Stimulated activated CD4-positive, alpha-beta T cell treated with anti-CD3 and anti-CD28 coated beads, Interleukin-4, amount 100 ng/mL, for 48 hours (primary cell): ENCODE data around the gene AGBL1.
"Not testable (repeated sequence)": the region's sequence is repeated elsewhere in the genome, so short reads cannot be mapped to it uniquely, and the experiment has no call there.

Source experiments
- DNase-seq, 2 donors: peaks; one replicate each; pipeline ENCODE4 v3.0.0-alpha.2; 2020; ENCODE audit warnings: low read depth in 2 of 2

AGBL1 gene

DNA sequence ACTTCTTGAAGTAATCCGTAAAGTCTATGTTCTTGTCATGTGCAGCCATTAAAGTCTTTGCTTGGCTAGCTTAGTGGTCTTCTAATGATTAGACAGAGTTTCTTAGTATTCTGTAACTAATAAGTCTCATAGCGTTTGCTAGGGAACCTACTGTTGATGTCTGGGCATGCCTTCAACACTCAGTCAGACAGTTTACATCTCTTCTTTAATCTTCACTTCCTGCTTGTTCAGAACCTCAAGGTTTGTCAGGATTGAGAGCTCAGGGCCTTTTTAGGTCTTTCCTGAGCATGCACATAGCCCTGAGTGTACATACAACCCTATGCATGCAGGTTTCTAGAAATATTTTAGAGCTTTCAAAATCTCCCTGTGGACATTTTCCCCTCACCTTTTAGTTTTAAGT is 426.3 kb downstream of the AGBL1 start:
- no peak for DNase-seq

DNA sequence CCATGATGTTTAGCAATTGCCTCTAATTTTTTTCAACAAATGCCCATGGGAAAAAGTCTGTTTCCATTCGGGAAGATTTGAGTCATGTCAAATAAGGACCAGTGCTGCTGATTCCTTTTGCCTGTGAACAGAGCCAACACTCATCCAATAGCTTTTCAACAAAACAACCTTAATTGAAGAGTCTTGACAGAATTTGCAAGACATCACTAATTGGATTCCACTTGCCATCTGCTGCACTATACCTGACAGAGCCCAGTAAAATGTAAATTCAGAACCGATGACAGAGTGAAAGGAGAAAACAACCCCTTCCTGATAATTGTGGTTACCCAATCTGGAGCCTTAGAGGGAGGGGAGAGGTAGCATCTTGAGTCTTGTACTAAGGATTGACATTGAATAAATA is 426.7 kb downstream of the AGBL1 start:
- no peak for DNase-seq

DNA sequence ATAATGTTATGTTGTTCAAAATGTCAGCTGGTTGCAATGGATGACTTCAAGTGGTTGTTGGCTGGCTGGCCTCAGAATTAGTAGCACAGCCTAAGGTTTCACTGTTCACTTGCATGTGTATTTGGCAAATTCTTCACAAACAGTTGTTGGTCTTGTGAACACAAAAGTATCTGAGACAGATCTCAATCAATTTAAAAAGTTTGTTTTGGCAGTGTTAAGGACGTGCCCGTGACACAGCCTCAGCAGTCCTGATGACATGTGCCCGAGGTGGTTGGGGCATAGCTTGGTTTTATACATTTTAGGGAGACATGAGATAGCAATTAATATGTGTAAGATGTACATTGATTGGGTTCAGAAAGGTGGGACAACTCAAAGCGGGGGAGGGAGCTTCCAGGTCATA is 436.0 kb downstream of the AGBL1 start:
- no peak for DNase-seq

DNA sequence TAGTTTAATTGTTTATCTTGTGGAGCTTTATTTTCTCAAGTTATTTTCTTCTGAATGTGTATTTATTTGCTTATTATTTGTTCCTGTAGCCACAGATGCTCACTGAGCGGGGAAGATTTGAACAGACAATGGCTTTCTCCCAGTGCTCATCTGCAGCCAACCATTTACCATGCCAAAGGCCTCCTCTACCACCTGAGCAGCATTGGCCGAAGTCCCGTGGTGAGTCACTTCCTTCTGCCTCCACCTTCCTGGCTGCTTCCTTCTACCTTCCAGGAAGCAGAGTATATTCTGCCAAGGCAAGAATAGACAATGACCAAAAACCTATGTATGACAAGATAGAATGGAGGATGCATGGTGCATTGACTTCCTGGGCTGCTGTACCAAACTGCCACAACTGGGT is 443.1 kb downstream of the AGBL1 start:
- DNase-seq = no peak

DNA sequence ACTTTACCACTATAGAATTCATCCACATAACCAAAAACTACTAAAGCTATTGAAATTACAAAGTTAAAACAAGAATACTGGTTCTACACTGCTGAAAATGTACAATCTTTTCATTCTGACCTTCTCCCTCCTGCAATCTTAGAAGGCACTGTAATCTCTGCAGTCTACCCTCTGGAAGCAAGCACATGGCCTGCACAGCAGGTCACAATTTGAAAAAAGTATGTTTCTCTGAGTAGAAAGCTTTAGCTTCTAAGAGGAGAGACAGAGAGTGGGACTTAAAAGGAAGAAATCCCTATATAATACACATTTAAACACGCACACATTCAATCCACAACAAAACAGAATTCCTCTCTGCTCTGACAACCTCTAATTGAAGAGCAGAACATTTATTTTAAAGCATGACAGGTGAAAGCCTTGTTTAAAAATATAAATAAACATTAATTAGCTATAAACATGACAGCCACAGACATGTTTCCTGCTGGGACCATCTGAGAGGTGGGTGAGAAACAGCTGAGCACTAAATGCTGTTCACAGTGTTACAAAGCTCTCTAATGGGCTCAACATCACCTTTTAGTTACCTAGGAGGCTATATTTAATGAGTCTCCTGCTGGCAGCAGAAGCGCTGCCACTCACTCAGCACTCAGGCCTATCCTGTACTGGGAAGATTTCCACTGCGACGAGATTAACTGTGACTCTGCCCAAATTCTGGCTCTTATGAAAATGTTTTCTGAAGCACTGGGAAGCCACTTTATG is 447.4 kb downstream of the AGBL1 start:
- no peak for DNase-seq

DNA sequence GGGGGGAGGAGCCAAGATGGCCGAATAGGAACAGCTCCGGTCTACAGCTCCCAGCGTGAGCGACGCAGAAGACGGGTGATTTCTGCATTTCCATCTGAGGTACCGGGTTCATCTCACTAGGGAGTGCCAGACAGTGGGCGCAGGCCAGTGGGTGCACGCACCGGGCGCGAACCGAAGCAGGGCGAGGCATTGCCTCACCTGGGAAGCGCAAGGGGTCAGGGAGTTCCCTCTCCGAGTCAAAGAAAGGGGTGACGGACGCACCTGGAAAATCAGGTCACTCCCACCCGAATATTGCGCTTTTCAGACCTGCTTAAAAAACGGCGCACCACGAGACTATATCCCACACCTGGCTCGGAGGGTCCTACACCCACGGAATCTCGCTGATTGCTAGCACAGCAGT is 448.4 kb downstream of the AGBL1 start:
- not testable (repeated sequence) for DNase-seq

DNA sequence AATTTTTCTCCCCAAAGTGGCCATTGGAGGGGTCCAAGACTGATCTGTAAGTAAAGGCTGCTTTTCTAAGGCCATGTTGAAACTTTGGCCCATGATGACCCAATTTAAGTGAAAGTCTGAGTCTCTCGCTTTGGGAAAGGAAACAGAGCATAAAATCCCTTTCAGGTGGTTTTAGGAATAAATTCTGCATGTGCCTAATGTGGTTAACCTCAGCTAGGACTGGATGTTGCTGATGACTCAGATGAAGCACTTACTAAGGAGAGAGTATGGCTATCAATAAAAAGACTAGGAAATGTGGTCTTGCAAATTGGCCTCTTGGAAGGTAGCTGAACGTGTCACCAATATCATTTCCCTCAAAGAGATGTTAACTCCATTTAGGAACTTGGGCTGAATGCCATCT is 458.5 kb downstream of the AGBL1 start:
- no peak for DNase-seq

DNA sequence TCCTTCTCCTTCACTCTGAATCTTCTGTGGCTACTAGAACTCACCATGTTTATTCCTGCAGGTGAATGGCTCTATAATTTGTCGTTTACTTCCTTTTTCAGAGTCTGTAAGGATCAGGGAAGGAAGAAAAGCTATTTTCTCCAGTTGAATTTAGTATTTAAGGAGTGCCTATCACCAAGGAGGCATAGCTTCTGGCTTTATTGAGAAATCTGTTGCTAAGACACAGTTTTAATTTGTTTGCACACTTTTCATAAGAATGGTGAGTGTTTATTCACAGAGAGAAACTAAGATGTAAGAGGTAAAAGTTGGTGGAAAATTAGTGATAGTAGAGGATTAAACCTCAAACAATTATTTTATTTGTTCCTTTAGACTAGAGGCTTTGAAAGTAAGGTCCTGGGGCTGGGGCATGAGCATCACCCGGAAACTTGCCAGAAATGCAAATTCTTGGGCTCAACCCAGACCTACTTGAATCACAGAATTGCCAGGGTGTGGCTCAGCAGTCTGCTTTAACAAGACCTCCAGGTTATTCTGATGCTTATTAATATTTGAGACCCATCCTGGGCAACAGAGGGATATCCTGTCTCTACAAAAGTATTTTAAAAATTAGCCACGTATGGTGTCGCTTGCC is 461.3 kb downstream of the AGBL1 start:
- no peak for DNase-seq

DNA sequence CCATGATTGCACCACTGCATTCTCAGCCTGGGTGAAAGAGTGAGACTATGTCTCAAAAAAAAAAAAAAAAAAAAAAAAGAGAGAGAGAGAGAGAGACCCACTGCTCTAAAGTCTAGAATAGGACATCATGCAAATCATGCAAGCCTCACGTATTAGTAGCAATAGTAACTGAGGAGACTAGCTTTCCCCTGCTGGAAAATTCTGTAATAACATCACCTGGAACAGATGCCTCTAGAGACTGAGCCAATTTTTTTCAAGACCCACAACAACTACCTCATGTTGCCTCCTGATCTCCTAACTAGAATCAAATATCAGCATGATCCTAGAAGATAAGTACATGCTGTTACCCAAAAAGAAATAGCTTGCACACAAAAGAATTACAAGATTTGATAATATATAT is 461.9 kb downstream of the AGBL1 start:
- DNase-seq = no peak

DNA sequence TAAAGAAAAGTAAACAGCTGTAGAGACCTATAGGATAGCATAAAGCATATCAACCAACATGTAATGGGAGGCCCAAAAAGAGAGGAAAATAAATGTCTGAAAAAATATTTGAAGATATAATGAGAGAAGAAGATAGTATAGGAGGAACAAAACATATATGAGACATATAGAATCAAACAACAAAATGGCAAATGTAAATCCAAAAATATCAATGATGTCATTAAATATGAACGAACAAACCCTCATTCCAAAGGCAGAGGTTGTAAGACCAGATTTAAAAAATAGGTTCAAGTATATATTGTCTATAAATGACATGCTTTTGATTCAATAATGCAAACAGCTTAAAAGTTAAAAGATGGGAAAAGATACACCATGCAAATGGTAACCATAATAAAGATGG is 470.4 kb downstream of the AGBL1 start:
- no peak for DNase-seq

DNA sequence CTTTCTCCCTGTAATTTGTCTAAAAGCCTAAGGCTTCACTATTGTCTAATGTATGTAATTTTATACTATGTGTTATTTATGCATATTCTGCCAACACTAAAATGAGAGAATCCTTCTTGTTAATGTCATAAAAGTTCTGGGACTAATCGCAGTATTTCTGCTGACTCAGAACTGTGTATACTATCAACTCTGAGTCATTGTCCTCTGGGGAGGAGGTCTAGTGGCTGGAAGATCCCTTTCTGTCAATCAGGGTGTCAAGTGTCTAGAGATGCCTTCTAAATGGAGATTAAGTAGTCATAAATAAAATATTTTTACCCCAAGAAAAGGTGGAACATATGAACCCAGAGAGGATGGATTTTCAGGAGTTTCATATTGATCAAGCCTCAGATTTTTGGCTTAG is 473.4 kb downstream of the AGBL1 start:
- DNase-seq = no peak

DNA sequence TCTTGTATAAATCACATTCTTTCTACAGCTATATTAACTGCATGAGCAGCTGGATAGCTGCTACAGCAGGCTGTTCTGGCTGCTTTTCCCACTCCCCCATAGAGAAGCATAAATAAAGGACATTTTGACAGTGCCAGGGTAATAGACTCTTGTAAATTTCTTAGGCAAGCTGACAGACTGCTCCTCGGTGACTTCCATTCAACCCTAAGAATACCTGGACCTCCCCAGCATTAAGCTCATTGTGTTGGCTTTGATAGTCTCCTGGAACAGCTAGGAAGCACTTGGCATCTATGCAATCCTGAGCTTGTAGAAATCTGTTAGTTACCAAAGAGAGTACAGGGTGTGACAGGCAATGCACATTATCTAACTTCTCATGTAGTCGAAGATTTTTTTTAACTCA is 475.4 kb downstream of the AGBL1 start:
- no peak for DNase-seq

DNA sequence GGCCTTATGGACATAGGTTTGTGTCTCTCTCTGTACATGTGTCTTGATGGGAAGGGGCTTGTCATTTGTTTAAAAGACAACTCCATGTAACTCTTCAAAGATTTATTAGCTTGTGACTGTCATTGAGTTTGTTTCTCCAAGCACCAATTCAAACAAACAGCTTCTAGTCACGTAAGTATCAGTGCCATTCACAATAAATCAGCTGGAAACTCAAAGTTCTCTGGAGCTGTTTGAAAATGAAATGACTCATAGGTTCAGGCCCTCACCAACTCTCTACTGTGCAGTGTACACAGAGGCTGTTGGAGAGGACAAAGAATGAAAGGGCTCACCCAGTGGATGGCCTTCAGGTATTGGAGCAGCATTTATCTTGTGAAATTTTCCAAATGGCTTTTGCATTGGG is 476.3 kb downstream of the AGBL1 start:
- no peak for DNase-seq

DNA sequence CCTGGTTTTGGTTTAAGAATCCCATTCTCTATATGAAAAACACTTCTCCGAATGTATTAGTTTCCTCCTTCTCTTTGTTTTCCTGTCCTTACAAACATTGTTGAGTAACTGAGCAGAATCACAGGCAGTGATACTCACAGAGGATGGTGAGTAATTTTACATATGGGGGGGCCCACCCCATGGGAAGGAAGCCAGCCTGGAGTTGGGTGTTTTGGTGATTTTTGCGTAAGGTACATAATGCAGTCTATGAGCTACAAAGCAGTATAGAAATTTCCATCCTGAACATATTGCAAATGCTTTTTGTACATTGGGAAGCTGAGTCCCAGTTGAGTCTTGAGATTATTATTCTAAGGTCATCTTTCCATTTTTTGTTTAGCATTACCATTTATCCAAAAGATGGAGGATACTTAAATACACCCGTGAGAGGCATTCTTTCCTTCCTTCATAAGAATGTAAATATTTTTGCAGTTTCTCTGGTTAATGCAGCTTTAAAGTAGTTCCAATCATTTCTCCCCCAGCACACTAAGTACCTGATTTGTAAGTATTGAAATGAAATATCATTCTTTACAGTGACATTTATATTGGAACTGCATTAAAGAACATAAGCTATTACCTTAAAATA is 476.8 kb downstream of the AGBL1 start:
- no peak for DNase-seq

DNA sequence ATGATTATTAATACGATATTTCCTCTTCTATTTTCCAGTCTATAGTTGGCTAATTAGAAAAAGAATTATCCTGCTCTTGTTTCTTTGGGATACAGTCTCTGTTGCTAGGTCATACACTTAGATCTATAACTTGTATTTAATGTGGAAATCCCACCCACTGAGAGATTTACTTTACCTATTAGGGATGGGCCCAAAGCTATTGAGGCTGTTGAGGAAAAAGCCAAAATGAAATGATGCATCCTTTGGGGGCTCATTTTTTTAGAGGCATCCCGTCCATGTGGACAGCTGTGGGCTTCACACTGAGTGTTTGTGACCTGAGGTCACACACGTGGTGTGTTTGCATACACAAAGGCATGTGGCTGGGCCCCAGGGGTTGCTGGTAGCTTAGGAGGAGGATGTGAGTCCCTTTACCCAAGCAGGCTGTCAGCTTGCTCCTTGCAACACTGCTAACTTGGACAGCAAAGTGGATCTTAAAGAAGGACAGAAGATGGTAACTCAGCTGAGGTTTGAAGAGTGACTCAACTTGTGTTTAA is 477.4 kb downstream of the AGBL1 start:
- DNase-seq = no peak

DNA sequence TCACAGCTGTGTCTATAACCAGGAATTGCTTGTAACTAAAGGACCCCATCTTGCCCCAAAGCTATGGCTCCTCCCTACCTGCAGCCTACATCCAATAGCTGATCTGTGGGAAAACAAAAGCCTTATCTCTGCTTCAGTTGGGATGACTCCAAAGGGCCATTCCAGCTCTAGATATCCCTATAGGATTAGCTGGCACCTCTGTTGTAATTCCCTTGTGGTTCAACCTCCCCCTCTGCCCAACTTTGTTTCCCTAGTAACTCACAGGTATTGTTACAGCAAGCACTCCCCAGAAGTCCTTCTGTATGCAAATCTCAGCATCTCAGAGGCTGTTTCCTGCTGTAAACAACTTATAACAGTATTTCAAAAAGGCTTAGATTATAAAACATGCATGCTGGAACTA is 478.6 kb downstream of the AGBL1 start:
- DNase-seq = no peak

DNA sequence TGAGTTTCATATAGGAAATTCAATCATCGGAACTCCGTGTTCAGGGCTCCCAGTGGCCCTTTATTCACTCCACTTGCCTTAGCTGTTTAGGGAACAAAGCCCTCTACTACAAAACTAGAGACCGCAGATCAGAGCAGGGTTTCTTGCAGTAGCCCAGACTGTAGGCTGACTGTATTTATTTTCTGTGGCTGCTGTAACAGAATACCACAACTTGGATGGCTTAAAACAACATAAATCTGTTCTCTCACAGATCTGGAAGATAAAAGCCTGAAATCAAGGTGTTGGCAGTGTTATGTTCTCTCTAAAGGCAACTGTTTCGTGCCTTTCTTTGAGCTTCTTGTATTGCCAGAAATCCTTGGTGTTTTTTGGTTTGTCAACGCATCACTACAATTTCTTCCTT is 479.0 kb downstream of the AGBL1 start:
- DNase-seq = no peak

DNA sequence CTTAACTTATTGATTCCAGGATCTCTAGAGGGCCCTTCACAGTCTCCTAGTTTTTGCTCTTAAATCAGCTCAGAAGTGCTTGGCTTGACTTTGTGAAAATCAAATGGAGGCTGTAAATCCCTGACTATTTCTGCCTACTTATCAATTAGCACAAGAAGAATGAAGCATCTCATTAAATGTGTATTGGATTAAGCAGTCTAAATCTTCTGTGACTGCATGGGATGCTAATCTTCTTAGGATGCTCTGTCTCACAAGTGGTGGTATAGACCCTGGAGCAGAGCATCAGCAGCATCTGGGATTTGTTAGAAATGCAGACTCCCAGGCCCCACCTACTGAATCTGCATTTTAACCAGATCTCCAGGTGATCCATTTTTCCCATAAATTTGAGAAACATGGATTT is 488.7 kb downstream of the AGBL1 start:
- no peak for DNase-seq

DNA sequence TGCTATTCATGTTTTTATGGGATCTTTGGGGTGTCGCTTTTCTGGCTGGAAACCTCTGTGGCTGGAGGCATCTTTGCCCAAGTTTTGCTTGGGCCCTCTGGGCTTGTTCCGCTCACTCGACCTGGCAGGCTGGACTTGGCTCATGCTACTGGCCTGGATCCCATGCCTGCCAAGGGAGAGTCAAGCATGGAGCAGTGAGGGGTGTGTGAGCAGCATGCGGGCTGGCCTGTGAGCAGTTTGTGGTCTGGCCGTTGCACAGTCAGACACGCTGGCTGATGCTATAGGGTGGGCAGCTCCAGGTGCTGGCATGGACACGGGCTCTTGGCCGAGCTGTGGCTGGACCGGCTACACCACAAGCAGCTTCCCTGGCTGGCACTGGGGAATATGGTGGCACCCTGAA is 491.1 kb downstream of the AGBL1 start:
- no peak for DNase-seq

DNA sequence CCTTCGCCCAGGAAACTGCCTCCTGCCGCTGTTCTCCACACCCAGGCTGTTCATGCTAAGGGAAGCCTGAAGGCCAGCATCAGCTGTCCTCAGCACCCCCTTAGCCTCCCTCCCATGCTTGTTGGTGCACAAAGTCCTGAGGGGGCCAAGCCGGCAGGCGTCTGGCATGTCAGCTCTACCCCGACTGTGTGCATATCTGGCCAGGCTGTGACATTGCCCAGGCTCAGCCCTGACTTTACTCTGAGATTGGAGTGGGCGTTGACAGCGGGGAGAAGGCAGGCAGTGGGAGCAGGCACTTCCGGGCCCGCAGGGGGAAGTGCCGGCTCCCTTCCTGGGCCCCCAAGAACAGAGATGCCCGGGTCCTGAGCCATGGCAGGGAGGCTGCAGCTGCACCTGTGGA is 492.2 kb downstream of the AGBL1 start:
- DNase-seq = no peak

DNA sequence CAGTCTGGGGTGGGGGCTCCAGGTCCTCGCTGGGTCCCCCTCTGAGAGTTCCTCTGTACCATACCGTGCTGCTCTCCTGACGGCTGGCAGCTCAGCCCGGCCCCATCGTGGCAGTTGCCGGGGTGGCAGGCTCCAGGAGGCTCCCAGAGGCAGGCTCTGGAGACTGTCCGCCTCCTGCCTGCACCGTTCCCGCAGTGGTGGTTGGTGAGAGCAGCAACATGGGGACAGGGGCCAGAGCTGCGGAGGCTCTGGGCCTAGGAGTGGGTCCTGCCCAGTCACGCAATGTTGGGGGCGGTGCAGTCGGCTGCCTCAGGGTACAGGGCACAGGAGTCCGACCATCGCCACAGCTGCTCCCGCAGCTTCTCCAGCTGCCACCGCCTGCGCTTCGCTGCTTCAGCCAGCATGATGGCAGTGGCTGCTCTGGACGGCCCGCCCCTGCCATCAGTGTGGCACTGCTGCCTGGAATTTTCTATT is 492.7 kb downstream of the AGBL1 start:
- DNase-seq = no peak

DNA sequence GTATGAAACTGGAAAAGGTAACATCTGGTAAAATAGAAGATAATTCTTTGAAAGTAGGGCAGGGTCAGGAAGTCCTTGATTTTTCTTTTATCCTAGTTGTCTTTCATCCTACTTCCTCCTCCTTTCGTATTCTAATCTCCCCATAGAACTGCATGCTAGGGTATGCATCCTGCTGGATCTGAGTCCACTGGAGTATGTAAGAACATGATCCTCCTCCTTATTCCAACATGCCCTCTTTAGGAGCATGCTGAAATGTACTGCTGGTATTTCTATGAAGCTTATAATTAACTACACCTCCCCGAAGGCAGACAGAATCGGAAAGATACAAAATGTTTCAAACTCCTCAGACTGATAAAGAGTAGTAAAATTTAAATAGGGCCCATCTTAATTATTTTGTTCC is 493.8 kb downstream of the AGBL1 start:
- no peak for DNase-seq

DNA sequence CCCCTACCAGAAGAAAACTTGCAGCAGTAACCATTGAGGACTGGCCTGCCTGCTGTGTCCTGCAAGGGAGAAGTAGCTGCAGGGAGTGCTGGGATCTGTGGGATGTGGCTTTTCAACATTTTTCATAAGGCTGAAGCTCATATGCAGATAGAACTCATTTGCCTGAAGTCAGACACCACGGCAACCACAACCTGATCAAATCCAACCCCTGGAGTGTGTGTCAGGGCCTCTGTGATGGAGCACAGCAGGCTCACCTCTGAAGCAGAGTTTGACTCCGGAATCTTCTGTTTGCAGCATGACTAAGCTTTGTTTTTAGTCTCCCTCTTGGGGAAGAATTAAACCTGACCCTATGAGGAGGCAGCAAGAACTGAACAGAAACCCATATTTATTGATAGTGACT is 508.7 kb downstream of the AGBL1 start:
- DNase-seq = no peak
